ENCODE results near the gene HIP1R.
A peak's percentile ranks its signal among the peaks of the same experiment; 100 is the strongest.
"Not testable (repeated sequence)": the region's sequence is repeated elsewhere in the genome, so short reads cannot be mapped to it uniquely, and the experiment has no call there.

Gene HIP1R

GRCh38 chr12:122871851-122872780, 36.9 kb downstream of the HIP1R start:
- H3K27ac ChIP-seq, result peak overlapping the region; percentile 93
- no peaks in the 10 kb centered on the region for H3K9me3 ChIP-seq
- H3K4me3 ChIP-seq (ENCODE audit: low read depth in 1 of 2, low read length in 1 of 2), result peak overlapping the region; percentile 61 to 64
- TF ChIP-seq CTCF (IDR thresholded peaks at IDR 0.05), result peak; percentile 19
- no peaks in the 10 kb centered on the region for H3K27me3 ChIP-seq
- peaks cover 64 to 65% of the 10 kb centered on the region in 2 experiments for H3K4me1 ChIP-seq (ENCODE audit: control insufficient read depth in 1 of 2, insufficient read depth in 1 of 2, low read depth in 1 of 2, low read length in 1 of 2)
- peaks cover 48% of the 10 kb centered on the region for H3K36me3 ChIP-seq

- Histone ChIP-seq H3K36me3 (peaks cover 48% of the 10 kb centered on the region), H3K4me1 (ENCODE audit: control insufficient read depth in 1 of 2, insufficient read depth in 1 of 2, low read depth in 1 of 2, low read length in 1 of 2) (peaks cover 72 to 73% of the 10 kb centered on the region in 2 experiments), H3K9me3 (no peaks in the 10 kb centered on the region), H3K4me3 (ENCODE audit: low read depth in 1 of 2, low read length in 1 of 2) (peak overlapping the region; percentile 61 to 64), H3K27ac (peak overlapping the region; percentile 93), H3K27me3 (no peaks in the 10 kb centered on the region)
- no peak for TF ChIP-seq CTCF (IDR thresholded peaks at IDR 0.05)
Observed at GRCh38 chr12:122872815-122873361, 37.6 kb downstream of the HIP1R start.

GRCh38 chr12:122873540-122873939, 38.3 kb downstream of the HIP1R start:
- Histone ChIP-seq H3K4me1 (ENCODE audit: control insufficient read depth in 1 of 2, insufficient read depth in 1 of 2, low read depth in 1 of 2, low read length in 1 of 2) (peaks cover 77 to 79% of the 10 kb centered on the region in 2 experiments), H3K36me3 (peaks cover 43% of the 10 kb centered on the region), H3K27me3 (no peaks in the 10 kb centered on the region), H3K4me3 (ENCODE audit: low read depth in 1 of 2, low read length in 1 of 2) (no peak overlapping the region), H3K9me3 (no peaks in the 10 kb centered on the region), H3K27ac (peak overlapping the region; percentile 93)
- no peak for TF ChIP-seq CTCF (IDR thresholded peaks at IDR 0.05)

GRCh38 chr12:122874081-122874480, 38.8 kb downstream of the HIP1R start:
- H3K4me3 ChIP-seq (ENCODE audit: low read depth in 1 of 2, low read length in 1 of 2), result no peak overlapping the region
- peaks cover 82 to 85% of the 10 kb centered on the region in 2 experiments for H3K4me1 ChIP-seq (ENCODE audit: control insufficient read depth in 1 of 2, insufficient read depth in 1 of 2, low read depth in 1 of 2, low read length in 1 of 2)
- TF ChIP-seq CTCF (IDR thresholded peaks at IDR 0.05), result no peak
- H3K27ac ChIP-seq, result peak overlapping the region; percentile 93
- H3K27me3 ChIP-seq, result no peaks in the 10 kb centered on the region
- no peaks in the 10 kb centered on the region for H3K9me3 ChIP-seq
- peaks cover 37% of the 10 kb centered on the region for H3K36me3 ChIP-seq

GRCh38 chr12:122875590-122876220, 40.4 kb downstream of the HIP1R start:
- TF ChIP-seq CTCF (IDR thresholded peaks at IDR 0.05), result no peak
- Histone ChIP-seq H3K27ac (peak overlapping the region; percentile 96), H3K4me3 (ENCODE audit: low read depth in 1 of 2, low read length in 1 of 2) (no peak overlapping the region), H3K36me3 (peaks cover 21% of the 10 kb centered on the region), H3K4me1 (ENCODE audit: control insufficient read depth in 1 of 2, insufficient read depth in 1 of 2, low read depth in 1 of 2, low read length in 1 of 2) (peaks cover 90 to 93% of the 10 kb centered on the region in 2 experiments), H3K27me3 (no peaks in the 10 kb centered on the region), H3K9me3 (no peaks in the 10 kb centered on the region)

- not testable (repeated sequence) for H3K27me3 ChIP-seq; H3K9me3 ChIP-seq; H3K4me3 ChIP-seq (ENCODE audit: low read depth in 1 of 2, low read length in 1 of 2)
- peaks cover 17% of the 10 kb centered on the region for H3K36me3 ChIP-seq
- H3K27ac ChIP-seq, result peak overlapping the region; percentile 96
- H3K4me1 ChIP-seq (ENCODE audit: control insufficient read depth in 1 of 2, insufficient read depth in 1 of 2, low read depth in 1 of 2, low read length in 1 of 2), result peaks cover 90 to 93% of the 10 kb centered on the region in 2 experiments
Observed at GRCh38 chr12:122876281-122876680, 41.0 kb downstream of the HIP1R start.

All from neutrophil (primary cell).